Measurements from ENCODE around the gene LBR. TPM values are rescaled to one million over a fixed set of nuclear protein-coding genes. Genes with fewer than 3 reads are reported as not detected.

The LBR gene
- total RNA-seq, 3 donors from 2014 or later, result 20.3 to 36.1 (median 29.6) TPM

DNA sequence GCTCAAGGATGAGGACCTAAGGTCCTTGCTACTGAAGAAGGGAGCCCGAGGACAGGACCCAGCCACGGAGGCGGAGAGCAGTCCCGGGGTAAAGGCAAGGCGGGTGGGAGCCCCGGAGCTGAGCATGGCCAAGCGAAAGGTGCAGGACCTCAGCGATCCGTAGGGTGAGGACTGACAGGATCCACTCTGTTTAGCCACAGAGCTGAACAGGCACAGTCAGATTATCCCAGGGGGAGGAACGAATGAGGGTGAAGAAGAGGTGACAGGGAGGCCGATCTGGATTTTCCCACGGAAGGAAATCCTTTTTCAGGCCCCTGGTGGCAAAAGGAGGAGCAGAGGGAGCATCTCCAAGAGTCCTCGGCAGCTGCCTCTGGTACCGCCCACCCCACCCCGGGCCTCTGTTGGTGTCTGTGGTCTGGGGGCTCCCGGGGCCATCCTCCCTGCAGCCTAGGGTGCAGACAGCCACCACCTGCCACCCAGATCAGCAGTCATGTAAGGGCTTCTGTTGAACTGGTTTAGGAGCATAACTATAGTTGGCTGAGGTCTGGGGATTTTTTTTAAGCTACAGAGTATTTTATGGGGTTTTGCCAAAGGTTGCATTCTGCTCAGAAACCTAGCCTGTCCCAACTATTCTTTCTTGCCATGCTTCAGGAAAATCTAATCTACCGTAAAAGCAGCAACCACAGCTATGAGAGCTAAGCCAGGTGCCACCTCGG lies 32.3 kb upstream of the LBR start:
- Histone ChIP-seq H3K36me3 (no peaks in the 10 kb centered on the region), H3K9me3 (no peaks in the 10 kb centered on the region), H3K27ac (no peak overlapping the region), H3K4me3 (no peak overlapping the region), H3K27me3 (no peaks in the 10 kb centered on the region), H3K4me1 (no peaks in the 10 kb centered on the region)
- intact Hi-C loops (cut with DNase I; ENCODE audit: low total_unique reads), result no loop called here
- no peak for DNase-seq (ENCODE audit: low spot score in 2 of 2)
- TF ChIP-seq POLR2A (IDR thresholded peaks at IDR 0.05) (no peak), POLR2AphosphoS5 (IDR thresholded peaks at IDR 0.05) (no peak)
- TF ChIP-seq, protein P1, sequence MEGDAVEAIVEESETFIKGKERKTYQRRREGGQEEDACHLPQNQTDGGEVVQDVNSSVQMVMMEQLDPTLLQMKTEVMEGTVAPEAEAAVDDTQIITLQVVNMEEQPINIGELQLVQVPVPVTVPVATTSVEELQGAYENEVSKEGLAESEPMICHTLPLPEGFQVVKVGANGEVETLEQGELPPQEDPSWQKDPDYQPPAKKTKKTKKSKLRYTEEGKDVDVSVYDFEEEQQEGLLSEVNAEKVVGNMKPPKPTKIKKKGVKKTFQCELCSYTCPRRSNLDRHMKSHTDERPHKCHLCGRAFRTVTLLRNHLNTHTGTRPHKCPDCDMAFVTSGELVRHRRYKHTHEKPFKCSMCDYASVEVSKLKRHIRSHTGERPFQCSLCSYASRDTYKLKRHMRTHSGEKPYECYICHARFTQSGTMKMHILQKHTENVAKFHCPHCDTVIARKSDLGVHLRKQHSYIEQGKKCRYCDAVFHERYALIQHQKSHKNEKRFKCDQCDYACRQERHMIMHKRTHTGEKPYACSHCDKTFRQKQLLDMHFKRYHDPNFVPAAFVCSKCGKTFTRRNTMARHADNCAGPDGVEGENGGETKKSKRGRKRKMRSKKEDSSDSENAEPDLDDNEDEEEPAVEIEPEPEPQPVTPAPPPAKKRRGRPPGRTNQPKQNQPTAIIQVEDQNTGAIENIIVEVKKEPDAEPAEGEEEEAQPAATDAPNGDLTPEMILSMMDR (IDR thresholded peaks at IDR 0.05), result no peak

GRCh38 chr1:225458222-225458631 lies 30.4 kb upstream of the LBR start:
- intact Hi-C loops (cut with DNase I; ENCODE audit: low total_unique reads), result no loop called here
- TF ChIP-seq POLR2A (IDR thresholded peaks at IDR 0.05), result no peak
- no peak for TF ChIP-seq POLR2AphosphoS5 (IDR thresholded peaks at IDR 0.05)
- TF ChIP-seq, protein P1 (IDR thresholded peaks at IDR 0.05), result no peak

DNA sequence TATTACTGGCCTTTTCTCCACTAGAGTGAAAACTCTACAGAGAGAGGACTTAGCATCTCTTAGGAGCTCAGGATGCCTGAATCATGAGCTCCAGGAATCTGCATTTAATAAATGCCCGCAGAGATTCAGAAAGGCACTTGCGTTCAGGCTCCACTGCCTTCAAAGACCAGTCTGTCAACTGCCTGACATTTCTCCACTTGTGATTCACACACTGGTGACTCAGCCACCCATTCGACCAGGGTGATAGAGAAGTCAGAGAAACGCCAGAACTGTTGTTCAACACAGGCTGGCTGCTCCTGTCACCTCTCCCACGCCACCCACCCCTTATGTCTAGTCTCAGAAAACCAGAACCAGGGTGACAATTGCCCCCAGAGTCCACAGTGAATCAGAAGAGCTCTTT lies 26.9 kb upstream of the LBR start:
- Histone ChIP-seq H3K9me3 (no peaks in the 10 kb centered on the region), H3K27ac (no peak overlapping the region), H3K4me1 (no peaks in the 10 kb centered on the region), H3K27me3 (no peaks in the 10 kb centered on the region), H3K4me3 (no peak overlapping the region), H3K36me3 (no peaks in the 10 kb centered on the region)
- no peak for TF ChIP-seq POLR2AphosphoS5 (IDR thresholded peaks at IDR 0.05)
- TF ChIP-seq POLR2A (IDR thresholded peaks at IDR 0.05), result no peak
- TF ChIP-seq, protein P1 (IDR thresholded peaks at IDR 0.05), result no peak
- no peak for DNase-seq (ENCODE audit: low spot score in 2 of 2)
- intact Hi-C loops (cut with DNase I; ENCODE audit: low total_unique reads), result no loop called here

More at GRCh38 chr1:225458222-225458631, 30.4 kb upstream of the LBR start:
- Histone ChIP-seq H3K4me1 (no peaks in the 10 kb centered on the region), H3K9me3 (no peaks in the 10 kb centered on the region), H3K36me3 (no peaks in the 10 kb centered on the region), H3K27me3 (no peaks in the 10 kb centered on the region), H3K4me3 (no peak overlapping the region), H3K27ac (no peak overlapping the region)
- DNase-seq (ENCODE audit: low spot score in 2 of 2), result no peak

DNA sequence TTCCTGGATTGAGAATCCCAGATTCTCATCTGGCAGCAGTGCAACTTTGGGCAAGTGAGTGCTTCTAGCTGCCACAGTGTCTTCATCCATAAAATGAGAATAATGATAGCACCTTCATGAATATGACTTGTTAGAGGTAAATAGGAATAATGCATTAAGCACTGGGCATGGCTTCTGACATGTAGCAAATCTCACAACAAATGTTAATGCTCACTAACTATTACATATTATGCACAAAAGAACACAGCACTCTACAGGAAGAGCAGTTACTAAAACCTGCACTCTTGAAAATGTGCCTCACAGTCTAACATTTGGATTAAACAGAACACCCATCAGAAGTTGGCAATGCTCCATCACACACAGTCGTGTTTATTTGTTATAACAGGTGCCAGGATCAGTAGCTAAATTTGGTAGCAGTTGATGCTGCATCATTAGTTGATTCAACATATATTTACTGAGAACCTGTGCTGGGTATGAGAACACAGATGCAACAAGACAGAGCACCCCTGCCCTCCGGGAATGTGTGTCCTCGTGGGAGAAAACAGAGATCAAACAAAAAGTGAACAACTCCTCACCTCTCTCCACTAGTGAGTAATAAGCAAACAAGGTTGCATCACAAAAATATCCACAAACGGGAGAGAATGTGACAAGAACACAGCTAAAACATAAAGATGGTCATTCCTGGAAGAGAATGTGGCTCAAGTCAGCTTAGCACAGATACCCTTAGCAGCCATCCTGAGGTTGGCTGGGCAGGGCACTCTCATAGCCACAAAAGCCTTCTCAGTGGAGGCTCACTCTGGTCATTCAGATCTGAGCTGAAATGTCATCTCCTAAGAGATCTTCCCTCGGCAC lies 26.2 kb upstream of the LBR start:
- Histone ChIP-seq H3K27me3 (no peaks in the 10 kb centered on the region), H3K4me3 (no peak overlapping the region), H3K4me1 (no peaks in the 10 kb centered on the region), H3K36me3 (no peaks in the 10 kb centered on the region), H3K9me3 (no peaks in the 10 kb centered on the region), H3K27ac (no peak overlapping the region)
- intact Hi-C loops (cut with DNase I; ENCODE audit: low total_unique reads), result no loop called here
- DNase-seq (ENCODE audit: low spot score in 2 of 2), result no peak
- no peak for TF ChIP-seq POLR2AphosphoS5 (IDR thresholded peaks at IDR 0.05)
- TF ChIP-seq, protein P1 (IDR thresholded peaks at IDR 0.05), result no peak
- no peak for TF ChIP-seq POLR2A (IDR thresholded peaks at IDR 0.05)
